ENCODE results near the gene FOXL3.
"Not testable (repeated sequence)": the region's sequence is repeated elsewhere in the genome, so short reads cannot be mapped to it uniquely, and the experiment has no call there.

FOXL3 gene

GRCh38 chr7:333393-333764, 43.4 kb downstream of the FOXL3 start:
- H3K36me3 Mint-ChIP-seq (ENCODE audit: low read depth), result peaks cover 6% of the 10 kb centered on the region
- H3K27me3 Mint-ChIP-seq (ENCODE audit: low read depth), result peaks cover 7% of the 10 kb centered on the region
- H3K9me3 Mint-ChIP-seq, result peaks cover 11% of the 10 kb centered on the region
- H3K4me1 Mint-ChIP-seq (ENCODE audit: low read depth), result peaks cover 3% of the 10 kb centered on the region
- no peak overlapping the region for H3K4me3 Mint-ChIP-seq
- H3K27ac Mint-ChIP-seq, result no peak overlapping the region

DNA sequence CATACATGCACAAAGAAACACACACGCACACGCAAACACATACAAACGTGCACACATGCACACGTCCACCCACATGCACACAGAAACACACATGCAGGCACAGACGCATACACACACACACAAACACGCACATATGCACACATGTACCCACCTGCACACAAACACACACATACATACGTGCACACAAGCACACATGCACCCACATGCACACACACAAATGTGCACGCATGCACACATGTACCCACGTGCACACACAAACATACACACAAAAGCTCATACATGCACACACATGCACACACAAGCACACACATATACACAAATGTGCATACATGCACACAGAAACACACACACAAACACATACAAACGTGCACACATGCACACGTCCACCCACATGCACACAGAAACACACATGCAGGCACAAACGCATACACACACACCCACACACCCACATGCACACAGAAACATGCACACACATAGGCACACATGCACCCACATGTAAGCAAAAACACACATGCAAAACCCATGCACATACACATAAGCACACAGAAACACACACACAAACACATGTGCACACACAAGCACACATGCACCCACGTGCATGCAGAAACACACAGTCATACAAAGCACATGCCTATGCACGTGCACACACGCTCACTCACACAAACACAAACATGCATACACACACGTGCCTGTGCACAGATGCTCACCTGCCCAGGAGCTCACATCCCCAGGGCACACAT, 44.8 kb downstream of the FOXL3 start:
- Mint-ChIP-seq H3K9me3 (peaks cover 11% of the 10 kb centered on the region), H3K27me3 (ENCODE audit: low read depth) (peaks cover 7% of the 10 kb centered on the region), H3K36me3 (ENCODE audit: low read depth) (peaks cover 6% of the 10 kb centered on the region), H3K27ac (no peak overlapping the region), H3K4me1 (ENCODE audit: low read depth) (peaks cover 3% of the 10 kb centered on the region), H3K4me3 (peak overlapping the region; percentile 33)

DNA sequence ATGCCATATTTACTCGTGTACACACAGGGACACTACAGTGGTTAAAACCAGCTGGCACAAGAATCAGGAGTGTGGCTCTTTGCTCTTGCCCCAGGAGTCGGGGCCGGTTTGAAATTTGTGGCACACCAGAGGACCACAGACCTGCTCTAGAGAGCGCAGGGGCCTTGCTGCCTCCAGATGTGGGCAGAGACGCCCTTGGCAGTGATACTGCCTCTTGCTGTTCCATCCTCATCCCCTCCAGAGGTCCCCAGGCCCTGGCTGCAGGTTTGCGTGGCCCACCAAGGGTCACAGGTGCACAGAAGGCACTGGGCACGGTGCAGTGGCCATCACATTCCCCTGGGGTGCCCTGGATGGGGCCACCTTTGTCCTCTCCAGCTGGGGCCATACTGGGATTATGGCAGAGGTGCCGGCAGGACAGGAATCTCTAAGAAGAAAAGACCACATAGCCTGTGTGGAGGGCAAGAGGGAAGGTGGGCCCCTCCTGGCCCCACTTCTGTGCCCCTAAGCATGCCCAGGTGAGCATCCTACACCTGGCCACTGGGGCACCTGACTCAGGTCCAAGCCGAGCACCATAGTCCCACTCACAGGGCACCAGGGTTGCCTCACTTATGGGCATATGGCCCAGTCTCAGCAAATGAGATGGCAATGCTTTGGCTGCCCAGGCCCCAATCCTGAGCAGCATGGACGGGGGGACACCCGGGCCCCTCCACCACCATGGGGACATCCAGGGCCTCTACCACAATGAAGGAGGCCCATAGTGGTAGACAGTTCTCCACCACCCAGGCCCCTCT, 45.6 kb downstream of the FOXL3 start:
- Mint-ChIP-seq H3K27me3 (ENCODE audit: low read depth) (peaks cover 7% of the 10 kb centered on the region), H3K27ac (no peak overlapping the region), H3K4me1 (ENCODE audit: low read depth) (peaks cover 3% of the 10 kb centered on the region), H3K36me3 (ENCODE audit: low read depth) (peaks cover 6% of the 10 kb centered on the region), H3K9me3 (peaks cover 11% of the 10 kb centered on the region), H3K4me3 (no peak overlapping the region)

- H3K27me3 Mint-ChIP-seq (ENCODE audit: low read depth); H3K4me1 Mint-ChIP-seq (ENCODE audit: low read depth); H3K36me3 Mint-ChIP-seq (ENCODE audit: low read depth); H3K4me3 Mint-ChIP-seq; H3K27ac Mint-ChIP-seq: not testable (repeated sequence)
- peaks cover 11% of the 10 kb centered on the region for H3K9me3 Mint-ChIP-seq
Measured at GRCh38 chr7:336149-336533, 46.2 kb downstream of the FOXL3 start.

GRCh38 chr7:336810-337566, 47.0 kb downstream of the FOXL3 start:
- Mint-ChIP-seq H3K4me1 (ENCODE audit: low read depth) (peaks cover 3% of the 10 kb centered on the region), H3K4me3 (no peak overlapping the region), H3K27me3 (ENCODE audit: low read depth) (peaks cover 3% of the 10 kb centered on the region)

DNA sequence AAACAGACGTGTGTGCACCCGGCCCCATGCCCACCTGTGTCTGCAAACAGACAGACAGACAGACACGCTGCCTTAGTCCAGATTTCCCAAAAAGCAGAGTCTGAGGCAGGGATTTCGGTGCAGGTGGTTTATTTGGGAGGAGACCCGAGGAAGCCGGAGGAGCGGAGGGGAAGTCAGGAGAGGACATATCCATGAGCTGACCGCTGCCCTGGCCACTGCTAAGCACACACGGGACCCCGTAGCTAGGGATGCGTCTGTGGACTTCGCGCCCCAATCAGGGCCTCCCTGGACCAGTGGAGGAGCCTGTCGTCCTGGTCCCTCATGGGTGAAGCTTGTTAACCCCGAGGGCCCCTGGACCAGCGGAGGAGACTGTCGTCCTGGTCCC, 47.6 kb downstream of the FOXL3 start:
- H3K27ac Mint-ChIP-seq, result no peak overlapping the region
- H3K36me3 Mint-ChIP-seq (ENCODE audit: low read depth), result peaks cover 6% of the 10 kb centered on the region
- H3K9me3 Mint-ChIP-seq, result peaks cover 11% of the 10 kb centered on the region
- H3K4me1 Mint-ChIP-seq (ENCODE audit: low read depth), result peaks cover 3% of the 10 kb centered on the region
- H3K4me3 Mint-ChIP-seq, result no peak overlapping the region
- peaks cover 3% of the 10 kb centered on the region for H3K27me3 Mint-ChIP-seq (ENCODE audit: low read depth)

More at GRCh38 chr7:336810-337566, 47.0 kb downstream of the FOXL3 start:
- H3K27ac Mint-ChIP-seq, result no peak overlapping the region
- H3K36me3 Mint-ChIP-seq (ENCODE audit: low read depth), result peaks cover 6% of the 10 kb centered on the region
- peaks cover 11% of the 10 kb centered on the region for H3K9me3 Mint-ChIP-seq

GRCh38 chr7:338295-339061, 48.5 kb downstream of the FOXL3 start:
- peaks cover 11% of the 10 kb centered on the region for H3K9me3 Mint-ChIP-seq
- peaks cover 3% of the 10 kb centered on the region for H3K4me1 Mint-ChIP-seq (ENCODE audit: low read depth)
- H3K27me3 Mint-ChIP-seq (ENCODE audit: low read depth), result peaks cover 3% of the 10 kb centered on the region
- no peak overlapping the region for H3K27ac Mint-ChIP-seq
- peaks cover 6% of the 10 kb centered on the region for H3K36me3 Mint-ChIP-seq (ENCODE audit: low read depth)
- no peak overlapping the region for H3K4me3 Mint-ChIP-seq

GRCh38 chr7:339062-339342, 49.0 kb downstream of the FOXL3 start:
- Mint-ChIP-seq H3K4me1 (ENCODE audit: low read depth) (peaks cover 3% of the 10 kb centered on the region), H3K9me3 (peaks cover 11% of the 10 kb centered on the region), H3K36me3 (ENCODE audit: low read depth) (peaks cover 6% of the 10 kb centered on the region), H3K4me3 (no peak overlapping the region), H3K27ac (no peak overlapping the region), H3K27me3 (ENCODE audit: low read depth) (peaks cover 3% of the 10 kb centered on the region)

- H3K27ac Mint-ChIP-seq, result no peak overlapping the region
- H3K36me3 Mint-ChIP-seq (ENCODE audit: low read depth), result peaks cover 2% of the 10 kb centered on the region
- no peaks in the 10 kb centered on the region for H3K27me3 Mint-ChIP-seq (ENCODE audit: low read depth)
- no peaks in the 10 kb centered on the region for H3K4me1 Mint-ChIP-seq (ENCODE audit: low read depth)
- H3K9me3 Mint-ChIP-seq, result peaks cover 5% of the 10 kb centered on the region
- no peak overlapping the region for H3K4me3 Mint-ChIP-seq
Measured at GRCh38 chr7:339696-340095, 49.7 kb downstream of the FOXL3 start.

DNA sequence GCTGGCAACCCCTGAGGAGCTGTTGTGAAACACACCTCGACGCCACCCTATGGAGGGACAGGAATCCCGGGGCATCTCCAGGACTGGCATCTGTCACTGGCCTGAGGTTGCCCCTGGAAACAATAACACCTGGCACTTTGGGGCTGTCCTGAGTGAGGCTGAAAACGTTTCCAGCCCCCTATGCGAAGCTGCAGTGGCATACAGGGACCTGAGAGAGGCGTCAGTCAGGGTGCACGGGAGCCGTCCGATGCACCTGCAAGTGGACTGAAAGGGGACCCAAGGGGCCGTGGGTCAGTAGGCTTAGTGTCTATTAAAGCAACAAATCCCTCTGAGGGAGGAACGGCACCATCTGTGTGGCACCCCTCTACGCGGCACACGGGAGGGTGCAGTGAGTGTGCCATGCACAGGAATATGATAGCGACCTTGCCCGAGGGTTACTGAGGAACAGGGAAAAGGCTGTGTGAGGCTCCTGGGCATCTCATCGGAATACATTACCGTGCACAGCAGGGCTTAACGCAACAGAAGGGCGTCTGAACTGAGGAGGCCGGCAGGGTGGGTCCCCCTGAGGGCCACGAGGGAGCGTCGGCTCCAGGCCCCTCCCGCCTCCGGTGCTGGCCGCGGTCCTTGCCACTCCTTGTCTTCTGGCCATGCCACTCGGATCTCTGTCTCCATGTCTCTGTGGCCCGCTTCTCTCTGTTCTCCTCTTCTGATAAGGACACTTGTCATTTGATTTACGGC, 50.4 kb downstream of the FOXL3 start:
- H3K4me1 Mint-ChIP-seq (ENCODE audit: low read depth), result no peaks in the 10 kb centered on the region
- no peak overlapping the region for H3K27ac Mint-ChIP-seq
- H3K36me3 Mint-ChIP-seq (ENCODE audit: low read depth), result no peaks in the 10 kb centered on the region
- H3K4me3 Mint-ChIP-seq, result no peak overlapping the region
- no peaks in the 10 kb centered on the region for H3K27me3 Mint-ChIP-seq (ENCODE audit: low read depth)
- H3K9me3 Mint-ChIP-seq, result no peaks in the 10 kb centered on the region
